Aorta (tissue), 5 donors: ENCODE results near the gene PCDHGC4. TPM values are rescaled to one million over a fixed set of nuclear protein-coding genes. Genes with fewer than 3 reads are reported as not detected.

Source experiments
- ATAC-seq: fragments of 200-7000 bp; cut with Tn5 transposase; one replicate; pipeline ENCODE4 v1.9.1; 2022; ENCODE audit warnings: moderate library complexity; ENCODE audit not compliant: low FRiP score
- DNase-seq, 2 donors: peaks; one replicate each; pipeline ENCODE4 v3.0.0-alpha.2; 2020
- H3K27ac ChIP-seq, 2 donors: one replicate each; pipeline ENCODE4 v1.5.1; 2013; ENCODE audit warnings: low read length in 2 of 2, mild to moderate bottlenecking in 2 of 2, moderate library complexity in 2 of 2, control low read depth in 1 of 2, inconsistent platforms in 1 of 2, low read depth in 1 of 2
- H3K27me3 ChIP-seq, 2 donors: one replicate each; pipeline ENCODE4 v1.6.1; 2013; ENCODE audit warnings: control low read depth in 1 of 2, low read length in 1 of 2, mild to moderate bottlenecking in 1 of 2, moderate library complexity in 1 of 2; ENCODE audit not compliant: insufficient read depth in 2 of 2, control insufficient read depth in 1 of 2
- H3K36me3 ChIP-seq, 2 donors: one replicate each; pipeline ENCODE4 v1.6.1; 2013; ENCODE audit warnings: control low read depth in 1 of 2, low read length in 1 of 2, mild to moderate bottlenecking in 1 of 2; ENCODE audit not compliant: insufficient read depth in 2 of 2, control insufficient read depth in 1 of 2
- H3K4me1 ChIP-seq, 2 donors: one replicate each; pipeline ENCODE4 v1.6.1; 2013; ENCODE audit warnings: low read length in 2 of 2, control low read depth in 1 of 2, mild to moderate bottlenecking in 1 of 2, moderate library complexity in 1 of 2; ENCODE audit not compliant: insufficient read depth in 2 of 2, control insufficient read depth in 1 of 2
- H3K4me3 ChIP-seq, 2 donors: one replicate each; pipeline ENCODE4 v1.5.1; 2013; ENCODE audit warnings: low read length in 2 of 2, control low read depth in 1 of 2, mild to moderate bottlenecking in 1 of 2
- H3K9me3 ChIP-seq: one replicate; pipeline ENCODE4 v1.6.1; 2013; ENCODE audit warnings: mild to moderate bottlenecking, low read length; ENCODE audit not compliant: control insufficient read depth
- WGBS, 2 donors: extraction: QIAGEN DNeasy Blood & Tissue Kit; methylation state at CpG; one replicate each; pipeline ENCODE4 v1.1.7; 2013; 5-methylcytosine and 5-hydroxymethylcytosine counted together
- intact Hi-C, 2 donors: fragments of 100-400 bp; cut with DNase I; formaldehyde crosslinking; loops; one replicate each; pipeline versions ENCODE4 v1.14.2 to v1.15.0; 2022
- polyA plus RNA-seq, 2 donors: library from polyadenylated mRNA; stranded (reverse); fragments of 200-250 nt; gene quantifications; one replicate each; pipeline ENCODE4 v1.2.3, GENCODE V29; 2013
- total RNA-seq, 2 donors: library from RNA; stranded (reverse); fragmentation: NEBNext Ultra II Directional; extraction: Animal tissue kit (Norgen Biotek cat#: 25700); gene quantifications; one replicate each; pipeline ENCODE4 v1.2.1, GENCODE V29; 2021
- donor health status: healthy with polysubstance abuse.
- donor health status: Bipolar disorder and iron deficiency.
- donor health status: DM: no; HTN: no; CAD: no.
- donor health status: DM: no; HTN: no; CAD: no.
- donor health status: DM: yes; HTN: yes; CAD: no.

PCDHGC4 gene
- total and polyA plus RNA-seq, 4 donors: 0.05 to 6.1 (median 1.6) TPM

GRCh38 chr5:141493500-141494422, 8.9 kb downstream of the PCDHGC4 start:
- intact Hi-C loops: no loop called here
- no peak for DNase-seq
- Histone ChIP-seq H3K36me3 (no peaks in the 10 kb centered on the region), H3K4me3 (no peak overlapping the region), H3K27me3 (no peaks in the 10 kb centered on the region), H3K9me3 (no peaks in the 10 kb centered on the region), H3K4me1 (no peaks in the 10 kb centered on the region), H3K27ac (no peak overlapping the region)
- no peak for ATAC-seq
- WGBS, 2 donors: 42 to 45% methylated on average over 10 of the region's 10 CpGs

DNA sequence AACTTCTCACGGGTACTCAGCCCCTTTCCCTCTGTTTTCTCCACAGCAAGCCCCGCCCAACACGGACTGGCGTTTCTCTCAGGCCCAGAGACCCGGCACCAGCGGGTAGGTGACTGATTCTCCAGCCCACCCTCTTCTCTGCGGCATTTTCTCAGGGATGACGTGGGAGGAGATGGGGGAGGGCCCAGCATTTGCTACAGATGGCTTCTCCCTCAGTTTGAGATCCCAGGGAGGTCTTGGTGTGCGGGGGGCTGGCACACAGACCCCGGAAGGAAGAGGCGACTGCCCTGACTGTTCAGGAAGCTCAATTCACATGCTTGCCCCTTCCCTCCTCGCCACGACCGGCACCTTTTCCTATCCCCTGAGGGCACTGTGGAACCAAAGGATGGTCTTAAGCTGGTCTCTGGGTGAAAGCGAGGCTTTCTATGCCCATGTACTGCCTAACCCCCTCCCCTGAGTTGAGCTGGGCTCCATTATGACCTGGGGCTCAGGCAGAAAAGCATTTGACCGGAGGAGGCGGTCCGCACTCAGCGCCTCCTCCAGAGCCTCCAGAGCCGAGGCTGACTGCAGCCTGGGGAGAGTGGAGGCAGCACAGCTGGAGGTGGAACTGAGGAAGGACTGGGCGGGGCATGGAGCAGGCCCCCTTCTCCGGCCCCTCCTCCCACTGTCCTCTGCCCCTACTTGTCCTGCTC, 10.1 kb downstream of the PCDHGC4 start:
- DNase-seq: no peak
- intact Hi-C loops: no loop called here
- WGBS, 2 donors: 54 to 59% methylated on average over 22 of the region's 22 CpGs

DNA sequence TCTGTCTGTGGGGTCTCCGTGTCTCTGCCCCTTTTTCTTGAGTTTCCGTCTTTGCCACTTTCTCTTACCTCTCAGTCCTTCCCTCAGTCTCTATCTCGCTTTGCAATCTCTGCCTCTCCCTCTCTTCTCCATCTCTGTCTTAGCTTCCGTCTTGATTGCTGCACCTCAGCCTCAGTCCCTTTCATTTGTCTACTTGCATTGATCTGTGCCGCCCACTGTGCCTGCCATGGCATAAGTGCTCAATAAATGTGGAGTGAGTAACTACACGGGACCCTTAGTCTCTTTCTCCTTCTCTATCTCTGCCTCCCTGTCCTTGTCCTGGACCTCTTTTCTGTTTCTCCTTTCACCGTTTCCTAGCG, 10.6 kb downstream of the PCDHGC4 start:
- Histone ChIP-seq H3K4me3 (no peak overlapping the region), H3K9me3 (no peaks in the 10 kb centered on the region), H3K36me3 (no peaks in the 10 kb centered on the region), H3K27ac (no peak overlapping the region), H3K4me1 (no peaks in the 10 kb centered on the region), H3K27me3 (no peaks in the 10 kb centered on the region)
- 87 to 92% methylated on average over 8 of the region's 8 CpGs for WGBS, 2 donors
- ATAC-seq: no peak
- intact Hi-C loops: no loop called here
- DNase-seq: no peak

More for the DNA sequence above, 10.1 kb downstream of the PCDHGC4 start:
- Histone ChIP-seq H3K4me1 (no peaks in the 10 kb centered on the region), H3K27me3 (no peaks in the 10 kb centered on the region), H3K9me3 (no peaks in the 10 kb centered on the region), H3K36me3 (no peaks in the 10 kb centered on the region), H3K27ac (peak overlapping the region in 1 of 2 donors; percentile 10), H3K4me3 (no peak overlapping the region)
- ATAC-seq: no peak

DNA sequence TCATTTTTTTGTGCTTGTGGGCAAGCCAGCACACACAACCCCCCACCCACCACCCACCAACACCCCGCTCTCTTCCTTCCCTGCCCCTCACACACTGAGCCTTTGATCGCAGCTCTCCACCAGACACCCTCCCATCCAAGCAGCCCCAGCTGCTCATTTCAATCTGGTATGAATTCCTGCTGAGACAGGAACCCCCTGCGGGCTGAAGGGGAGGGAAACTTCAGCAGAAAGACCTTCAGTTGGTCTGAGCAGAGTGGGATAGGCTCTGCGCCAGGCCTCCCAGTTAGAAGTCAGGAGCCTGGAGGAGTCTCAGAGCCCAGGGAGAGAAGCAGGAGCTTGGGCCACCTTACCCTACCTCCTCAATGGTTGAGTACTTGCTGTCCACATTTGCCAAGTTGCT, 11.2 kb downstream of the PCDHGC4 start:
- intact Hi-C loops: no loop called here
- 87 to 89% methylated on average over 4 of the region's 4 CpGs for WGBS, 2 donors
- ATAC-seq (no peak), DNase-seq (no peak)
- Histone ChIP-seq H3K4me3 (no peak overlapping the region), H3K9me3 (no peaks in the 10 kb centered on the region), H3K36me3 (no peaks in the 10 kb centered on the region), H3K27ac (no peak overlapping the region), H3K4me1 (no peaks in the 10 kb centered on the region), H3K27me3 (no peaks in the 10 kb centered on the region)

- ATAC-seq (no peak), DNase-seq (peak in 1 of 2 donors; percentile 59)
- H3K4me1 ChIP-seq: no peaks in the 10 kb centered on the region
- no peaks in the 10 kb centered on the region for H3K9me3 ChIP-seq
- H3K27ac ChIP-seq: no peak overlapping the region
- intact Hi-C loops: no loop called here
- peaks cover 0 to 2% of the 10 kb centered on the region in 2 donors for H3K36me3 ChIP-seq
- H3K27me3 ChIP-seq: no peaks in the 10 kb centered on the region
- whole genome bisulfite sequencing, 2 donors: 76 to 78% methylated on average over 7 of the region's 7 CpGs
- no peak overlapping the region for H3K4me3 ChIP-seq
Observed at GRCh38 chr5:141501761-141502160, 16.9 kb downstream of the PCDHGC4 start.

GRCh38 chr5:141503681-141504080, 18.9 kb downstream of the PCDHGC4 start:
- Histone ChIP-seq H3K27me3 (no peaks in the 10 kb centered on the region), H3K27ac (no peak overlapping the region), H3K9me3 (no peaks in the 10 kb centered on the region), H3K36me3 (peaks cover 0 to 2% of the 10 kb centered on the region in 2 donors), H3K4me1 (no peaks in the 10 kb centered on the region), H3K4me3 (no peak overlapping the region)
- 97 to 98% methylated on average over 2 of the region's 2 CpGs for WGBS, 2 donors
- DNase-seq (no peak), ATAC-seq (no peak)
- intact Hi-C loops: no loop called here

DNA sequence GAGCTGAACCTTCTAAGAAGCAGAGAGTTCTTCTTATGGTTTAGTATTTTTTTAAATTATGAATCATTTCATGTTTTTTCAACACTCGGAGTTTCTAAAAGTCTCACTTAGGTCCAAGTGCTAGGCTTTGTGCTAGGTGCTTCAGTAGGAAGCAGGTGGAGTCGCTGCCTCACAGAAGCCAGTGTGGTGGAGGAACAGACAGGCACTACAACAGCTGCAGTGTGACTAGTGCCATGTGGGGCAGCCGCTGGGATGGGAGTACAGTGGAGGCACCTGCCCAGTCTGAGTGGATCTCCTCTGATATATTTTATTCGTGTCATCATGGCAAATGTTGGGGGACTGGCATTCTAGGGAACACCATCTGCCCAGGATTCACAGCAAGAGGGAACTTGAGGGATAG, 19.4 kb downstream of the PCDHGC4 start:
- Histone ChIP-seq H3K27ac (peak overlapping the region in 1 of 2 donors; percentile 21), H3K9me3 (no peaks in the 10 kb centered on the region), H3K4me1 (no peaks in the 10 kb centered on the region), H3K36me3 (peaks cover 0 to 2% of the 10 kb centered on the region in 2 donors), H3K4me3 (no peak overlapping the region), H3K27me3 (no peaks in the 10 kb centered on the region)
- WGBS, 2 donors: 75 to 76% methylated on average over 4 of the region's 4 CpGs
- DNase-seq (peak in 1 of 2 donors; percentile 36), ATAC-seq (no peak)
- intact Hi-C loops: no loop called here

- H3K27ac ChIP-seq: peak overlapping the region; percentile 77 to 96
- H3K4me3 ChIP-seq: no peak overlapping the region
- DNase-seq (no peak), ATAC-seq (no peak)
- intact Hi-C loops: no loop called here
- no peaks in the 10 kb centered on the region for H3K4me1 ChIP-seq
- H3K27me3 ChIP-seq: no peaks in the 10 kb centered on the region
- H3K9me3 ChIP-seq: no peaks in the 10 kb centered on the region
- H3K36me3 ChIP-seq: peaks cover 0 to 2% of the 10 kb centered on the region in 2 donors
- WGBS, 2 donors: 73 to 76% methylated on average over 8 of the region's 8 CpGs
Observed at GRCh38 chr5:141506381-141507155, 21.7 kb downstream of the PCDHGC4 start.
